Choroid plexus epithelial cell (primary cell): ENCODE measurements around the gene ZNF804B.

Source experiments
- DNase-seq: peaks from one replicate; pipeline ENCODE4 v3.0.0-alpha.2; 2010; ENCODE audit warnings: low read depth
- H3K4me3 ChIP-seq: 2 replicates; pipeline ENCODE4 v1.5.1; 2011; ENCODE audit warnings: low read depth, mild to moderate bottlenecking, control low read depth, low read length, moderate library complexity
- TF ChIP-seq, protein P1 (sequence below): conservative IDR thresholded peaks from 2 replicates; pipeline ENCODE4 v1.5.1; 2011; ENCODE audit warnings: low read depth, mild to moderate bottlenecking, control low read depth, inconsistent platforms, low read length, moderate library complexity

The ZNF804B gene

DNA sequence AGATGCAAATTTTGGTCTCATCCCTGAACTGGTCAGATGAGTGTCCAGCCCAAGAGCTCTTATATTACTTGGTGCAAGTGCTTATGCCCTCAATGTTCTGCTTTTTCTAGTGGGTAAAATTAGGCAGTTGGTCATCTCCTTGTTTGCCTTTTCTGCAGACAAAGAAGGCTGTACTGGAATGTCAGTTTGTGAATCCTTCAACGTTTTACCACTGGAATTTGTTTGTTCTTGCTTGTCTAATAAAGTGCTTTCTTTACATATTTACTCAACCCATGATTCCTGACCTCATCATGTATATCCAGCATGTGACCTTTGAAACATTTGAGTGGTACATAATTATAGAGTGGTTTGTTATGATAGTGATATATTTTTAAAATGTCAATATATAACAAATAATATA lies 268.3 kb downstream of the ZNF804B start:
- DNase-seq = no peak
- H3K4me3 ChIP-seq = no peak overlapping the region
- TF ChIP-seq, protein P1, sequence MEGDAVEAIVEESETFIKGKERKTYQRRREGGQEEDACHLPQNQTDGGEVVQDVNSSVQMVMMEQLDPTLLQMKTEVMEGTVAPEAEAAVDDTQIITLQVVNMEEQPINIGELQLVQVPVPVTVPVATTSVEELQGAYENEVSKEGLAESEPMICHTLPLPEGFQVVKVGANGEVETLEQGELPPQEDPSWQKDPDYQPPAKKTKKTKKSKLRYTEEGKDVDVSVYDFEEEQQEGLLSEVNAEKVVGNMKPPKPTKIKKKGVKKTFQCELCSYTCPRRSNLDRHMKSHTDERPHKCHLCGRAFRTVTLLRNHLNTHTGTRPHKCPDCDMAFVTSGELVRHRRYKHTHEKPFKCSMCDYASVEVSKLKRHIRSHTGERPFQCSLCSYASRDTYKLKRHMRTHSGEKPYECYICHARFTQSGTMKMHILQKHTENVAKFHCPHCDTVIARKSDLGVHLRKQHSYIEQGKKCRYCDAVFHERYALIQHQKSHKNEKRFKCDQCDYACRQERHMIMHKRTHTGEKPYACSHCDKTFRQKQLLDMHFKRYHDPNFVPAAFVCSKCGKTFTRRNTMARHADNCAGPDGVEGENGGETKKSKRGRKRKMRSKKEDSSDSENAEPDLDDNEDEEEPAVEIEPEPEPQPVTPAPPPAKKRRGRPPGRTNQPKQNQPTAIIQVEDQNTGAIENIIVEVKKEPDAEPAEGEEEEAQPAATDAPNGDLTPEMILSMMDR = no peak

DNA sequence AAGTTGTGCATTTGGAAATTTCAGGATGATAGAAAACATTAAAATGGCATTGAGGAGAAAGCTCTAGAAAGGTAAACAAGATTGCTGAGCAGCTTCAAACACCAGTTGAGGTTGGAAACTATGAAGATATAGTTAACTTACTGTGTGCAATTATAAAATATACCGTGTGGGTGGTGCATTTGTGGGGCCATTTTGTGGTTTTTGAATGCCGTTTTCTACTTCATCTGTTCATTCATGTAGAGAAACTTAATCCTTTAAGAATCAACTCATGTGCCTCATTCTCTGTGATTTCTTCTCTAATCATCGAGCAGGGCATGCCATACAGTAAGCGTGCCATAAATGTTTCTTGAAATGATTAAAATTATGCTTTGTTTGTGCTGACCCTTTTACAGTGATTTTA lies 268.8 kb downstream of the ZNF804B start:
- TF ChIP-seq, protein P1 = no peak
- no peak for DNase-seq
- H3K4me3 ChIP-seq = no peak overlapping the region

DNA sequence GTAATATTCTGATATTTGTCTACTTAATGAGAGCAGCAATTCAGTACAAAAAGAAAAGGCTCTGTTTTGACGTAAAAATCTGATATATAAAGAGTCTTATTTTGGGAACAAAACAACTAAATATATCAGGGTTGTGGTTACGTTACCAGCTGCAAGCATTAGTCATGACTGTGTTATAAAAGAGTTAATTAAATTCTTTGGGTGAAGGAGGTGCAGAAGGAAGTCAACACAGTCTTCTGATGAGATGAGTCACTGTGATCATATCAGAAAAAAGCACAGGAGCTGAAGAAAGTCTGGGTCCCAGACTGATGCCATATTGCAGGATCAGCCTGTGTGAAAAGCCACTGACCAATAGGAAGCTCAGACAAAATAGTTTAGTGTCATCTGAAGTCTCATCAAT lies 270.4 kb downstream of the ZNF804B start:
- DNase-seq = peak; percentile 42
- TF ChIP-seq, protein P1 = no peak

DNA sequence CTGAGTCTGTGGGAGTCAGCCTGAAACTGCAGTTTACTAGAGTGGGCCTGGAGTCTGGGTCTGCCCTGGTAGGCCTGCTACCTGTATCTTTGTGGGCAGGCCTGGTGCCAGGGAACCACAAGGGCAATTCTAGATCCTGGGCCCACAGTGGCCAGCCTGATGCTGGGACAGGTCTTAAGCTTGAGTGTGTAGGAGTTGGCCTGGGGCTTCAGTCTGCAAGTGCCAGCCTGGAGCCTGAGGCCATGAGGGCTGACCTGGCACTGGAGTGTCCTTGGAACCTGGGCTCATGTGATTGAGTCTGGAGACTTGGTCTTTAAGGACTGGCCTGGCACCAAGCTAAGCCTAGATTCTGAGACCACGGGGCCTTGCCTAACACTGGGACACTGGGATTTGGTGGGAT lies 281.7 kb downstream of the ZNF804B start:
- TF ChIP-seq, protein P1 = no peak
- H3K4me3 ChIP-seq = no peak overlapping the region
- no peak for DNase-seq

More for the DNA sequence above, 270.4 kb downstream of the ZNF804B start:
- no peak overlapping the region for H3K4me3 ChIP-seq

DNA sequence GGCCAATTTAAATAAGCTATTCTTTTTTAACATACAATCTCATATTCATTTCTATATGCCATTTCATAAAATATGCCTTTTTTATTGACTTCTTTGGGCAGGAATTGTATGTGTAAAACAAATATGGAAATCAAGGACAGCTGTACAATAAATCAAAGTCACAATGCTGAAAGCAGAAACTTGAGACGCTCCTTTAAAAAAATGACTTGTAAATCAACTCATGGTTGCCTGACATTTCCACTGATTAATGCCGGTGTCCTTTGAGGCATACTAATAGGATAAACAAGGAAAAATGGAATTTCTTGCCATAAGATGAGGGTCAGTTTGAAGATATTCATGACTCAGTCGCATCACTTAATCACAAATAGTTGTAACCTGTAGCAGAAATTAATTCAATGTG lies 283.4 kb downstream of the ZNF804B start:
- TF ChIP-seq, protein P1 = no peak
- no peak for DNase-seq
- H3K4me3 ChIP-seq = no peak overlapping the region

DNA sequence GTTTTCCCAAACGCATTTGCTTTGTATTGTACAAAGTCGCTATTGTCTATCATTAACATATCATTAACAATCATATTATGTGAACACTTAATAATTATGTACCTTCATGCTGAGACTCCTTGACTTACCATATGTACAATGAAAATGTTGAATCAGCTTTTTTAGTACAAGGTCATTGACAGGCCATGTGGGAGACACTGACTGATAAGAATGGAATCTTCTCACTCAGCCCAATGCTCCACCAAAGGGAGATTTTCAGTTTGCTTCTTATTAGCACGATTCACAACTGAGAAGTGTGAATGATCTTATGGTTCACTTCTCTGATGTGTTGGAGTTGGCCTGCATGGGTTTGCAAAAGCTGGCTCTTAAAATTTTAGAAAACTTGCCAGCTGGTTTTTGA lies 289.5 kb downstream of the ZNF804B start:
- TF ChIP-seq, protein P1 = no peak

DNA sequence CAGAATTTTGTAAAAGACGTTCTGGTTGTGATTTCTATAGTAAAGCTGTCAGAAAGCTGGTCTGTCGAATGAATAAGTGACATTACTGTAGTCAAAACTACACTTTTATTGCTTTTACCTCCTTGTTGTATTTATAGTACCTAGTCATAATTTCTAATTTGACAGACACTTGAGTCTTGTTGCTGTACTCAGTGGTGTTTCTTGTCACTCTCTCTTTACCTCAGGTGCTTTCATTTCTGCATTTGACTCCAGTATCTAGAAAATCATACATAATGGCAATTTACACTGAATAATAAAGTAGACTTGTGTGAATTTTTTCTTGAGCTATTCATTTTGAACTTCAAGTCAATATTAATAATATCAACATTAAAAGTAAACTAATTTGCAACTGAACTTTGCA lies 293.6 kb downstream of the ZNF804B start:
- H3K4me3 ChIP-seq = no peak overlapping the region
- no peak for DNase-seq
- TF ChIP-seq, protein P1 = no peak

More for the DNA sequence above, 289.5 kb downstream of the ZNF804B start:
- no peak overlapping the region for H3K4me3 ChIP-seq
- peak; percentile 6 for DNase-seq
